PFSK-1 (cell line): Measurements from ENCODE around the gene LSM14A.

Source experiments
- POLR2AphosphoS5 ChIP-seq: IDR thresholded peaks from 2 replicates; pipeline ENCODE4 v1.6.1; 2012; ENCODE audit warnings: low read depth, mild to moderate bottlenecking, control low read depth, low read length, moderate library complexity
- TAF1 ChIP-seq: IDR thresholded peaks from 2 replicates; pipeline ENCODE4 v1.6.1; 2012; ENCODE audit warnings: low read length, control low read depth, borderline replicate concordance; ENCODE audit not compliant: insufficient read depth

DNA sequence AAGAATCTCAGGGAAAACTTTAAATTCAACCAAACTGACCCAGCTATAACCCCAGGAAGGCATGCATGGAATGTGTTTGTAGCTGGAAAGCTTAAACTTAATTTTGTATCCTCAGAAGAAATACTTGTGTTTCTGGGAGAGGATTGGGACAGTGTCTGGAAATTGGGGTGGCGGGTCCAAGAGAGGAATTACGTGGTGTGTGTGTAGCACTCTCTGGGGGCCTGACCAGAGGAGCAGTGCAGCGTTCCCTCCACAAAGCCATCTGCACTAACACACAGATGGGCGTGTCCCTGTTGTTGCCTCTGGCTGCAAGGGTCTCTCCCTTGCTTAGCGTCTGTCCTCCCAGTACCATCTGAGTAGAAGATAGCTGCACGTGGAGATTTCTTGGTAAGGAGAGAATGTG lies 88.5 kb downstream of the LSM14A start:
- TF ChIP-seq POLR2AphosphoS5: no peak
- no peak for TF ChIP-seq TAF1
